HFF-Myc (cell line): ENCODE results near the gene ROBO2.

Experiments used
- DNase-seq: peaks from one replicate; pipeline ENCODE4 v3.0.0-alpha.2; 2011; ENCODE audit warnings: low read depth; ENCODE audit errors: extremely low read depth
- H3K4me3 ChIP-seq: replicated peaks from 2 replicates; pipeline ENCODE4 v1.5.1; 2011; ENCODE audit warnings: low read depth, mild to moderate bottlenecking, control low read depth, low read length
- CTCF ChIP-seq: IDR thresholded peaks from 2 replicates; pipeline ENCODE4 v1.5.1; 2012; ENCODE audit warnings: mild to moderate bottlenecking, low read depth, low read length, control low read depth; ENCODE audit errors: missing control alignments

Gene ROBO2

GRCh38 chr3:77137559-77137958 is 97.7 kb downstream of the ROBO2 start:
- DNase-seq, result no peak
- no peak for TF ChIP-seq CTCF

GRCh38 chr3:77139624-77140023 is 99.7 kb downstream of the ROBO2 start:
- DNase-seq, result no peak
- no peak overlapping the region for H3K4me3 ChIP-seq
- no peak for TF ChIP-seq CTCF

More at GRCh38 chr3:77137559-77137958, 97.7 kb downstream of the ROBO2 start:
- no peak overlapping the region for H3K4me3 ChIP-seq

GRCh38 chr3:77141423-77141822 is 101.5 kb downstream of the ROBO2 start:
- no peak for DNase-seq
- no peak for TF ChIP-seq CTCF
- H3K4me3 ChIP-seq, result no peak overlapping the region

- no peak for DNase-seq
- no peak overlapping the region for H3K4me3 ChIP-seq
- TF ChIP-seq CTCF, result no peak
Observed at GRCh38 chr3:77142578-77142977, 102.7 kb downstream of the ROBO2 start.

GRCh38 chr3:77146004-77146403 is 106.1 kb downstream of the ROBO2 start:
- H3K4me3 ChIP-seq, result no peak overlapping the region
- TF ChIP-seq CTCF, result no peak
- no peak for DNase-seq

GRCh38 chr3:77147836-77148578 is 108.1 kb downstream of the ROBO2 start:
- DNase-seq, result no peak
- H3K4me3 ChIP-seq, result no peak overlapping the region
- no peak for TF ChIP-seq CTCF

GRCh38 chr3:77149382-77149781 is 109.5 kb downstream of the ROBO2 start:
- DNase-seq, result no peak
- H3K4me3 ChIP-seq, result no peak overlapping the region
- no peak for TF ChIP-seq CTCF
